Measurements from ENCODE around the gene ACOT7.

GRCh38 chr1:6308449-6308848, 85.1 kb downstream of the ACOT7 start:
- TF ChIP-seq CTCF (IDR thresholded peaks at IDR 0.05): no peak
- no peak for TF ChIP-seq POLR2A (IDR thresholded peaks at IDR 0.05)
- no peak for TF ChIP-seq POLR2AphosphoS5 (IDR thresholded peaks at IDR 0.05)
